PC-9 (cell line): ENCODE measurements around the gene DYNLT3. TPM values are rescaled to one million over a fixed set of nuclear protein-coding genes. Genes with fewer than 3 reads are reported as not detected.

Source experiments
- BruUV-seq: library from RNA; stranded (reverse); fragments of 400-500 nt; replicated peaks from 2 replicates; lab custom pipeline; 2021; lab: Mats Ljungman, UMichigan
- CTCF ChIA-PET: fragments of 300-600 bp; sonication (Branson Sonifier 250); formaldehyde crosslinking; loops from one replicate; lab custom pipeline; 2022; ENCODE audit warnings: antibody characterized with exemption; lab: Charles Lee
- POLR2A ChIA-PET: fragments of 300-600 bp; sonication (Branson Sonifier 250); formaldehyde crosslinking; loops from one replicate; lab custom pipeline; 2022; ENCODE audit warnings: antibody characterized with exemption; ENCODE audit not compliant: unreplicated experiment; lab: Charles Lee
- DNase-seq, 2 experiments: peaks; one replicate each; pipeline versions ENCODE4 v3.0.0 to v3.0.0-alpha.2; 2015 to 2022; ENCODE audit warnings: mixed read lengths in 1 of 2
- H2AFZ ChIP-seq: fragments of 200-600 bp; sonication (generic); 2 replicates; pipeline ENCODE4 v1.8.1; 2017; ENCODE audit warnings: antibody characterized with exemption
- H3F3A ChIP-seq: fragments of 200-600 bp; sonication (generic); 2 replicates; pipeline ENCODE4 v1.8.1; 2017; ENCODE audit warnings: antibody characterized with exemption, mild to moderate bottlenecking, low read depth; ENCODE audit not compliant: insufficient read depth
- H3K27ac ChIP-seq: fragments of 200-600 bp; sonication (generic); 2 replicates; pipeline ENCODE4 v1.6.1; 2016; ENCODE audit warnings: mixed run types
- H3K27me3 ChIP-seq: fragments of 200-600 bp; sonication (generic); 2 replicates; pipeline ENCODE4 v1.6.1; 2016; ENCODE audit warnings: low read depth, mixed run types; ENCODE audit not compliant: insufficient read depth
- H3K36me3 ChIP-seq: fragments of 200-600 bp; sonication (generic); 2 replicates; pipeline ENCODE4 v1.6.1; 2016; ENCODE audit warnings: low read depth, mixed run types
- H3K4me1 ChIP-seq: fragments of 200-600 bp; sonication (generic); replicated peaks from 2 replicates; pipeline ENCODE4 v1.6.1; 2016; ENCODE audit warnings: mixed run types; ENCODE audit not compliant: insufficient read depth
- H3K4me2 ChIP-seq: fragments of 200-600 bp; sonication (generic); 2 replicates; pipeline ENCODE4 v1.6.1; 2017; ENCODE audit warnings: mixed run types
- H3K4me3 ChIP-seq: fragments of 200-600 bp; sonication (generic); 2 replicates; pipeline ENCODE4 v1.6.1; 2016; ENCODE audit warnings: mixed run types
- H3K79me2 ChIP-seq: fragments of 200-600 bp; sonication (generic); 2 replicates; pipeline ENCODE4 v1.6.1; 2017; ENCODE audit warnings: low read depth, mixed run types
- H3K9me2 ChIP-seq: fragments of 200-600 bp; sonication (generic); 2 replicates; pipeline ENCODE4 v1.8.1; 2017; ENCODE audit warnings: mild to moderate bottlenecking; ENCODE audit not compliant: insufficient read depth
- H3K9me3 ChIP-seq: fragments of 200-600 bp; sonication (generic); 2 replicates; pipeline ENCODE4 v1.8.1; 2016; ENCODE audit warnings: low read depth; ENCODE audit not compliant: insufficient read depth
- H4K20me1 ChIP-seq: fragments of 200-600 bp; sonication (generic); 2 replicates; pipeline ENCODE4 v1.8.1; 2017; ENCODE audit not compliant: insufficient read depth
- CTCF ChIP-seq: fragments of 200-600 bp; sonication (generic); conservative IDR thresholded peaks from 2 replicates; pipeline ENCODE4 v1.6.1; 2017; ENCODE audit warnings: mixed run types, antibody characterized with exemption, mild to moderate bottlenecking, moderate library complexity
- EZH2 ChIP-seq: fragments of 200-600 bp; sonication (generic); IDR thresholded peaks from 2 replicates; pipeline ENCODE4 v1.8.0; 2017; ENCODE audit warnings: antibody characterized with exemption, low read depth
- intact Hi-C: fragments of 100-400 bp; cut with micrococcal nuclease; formaldehyde crosslinking; loops from one replicate; pipeline ENCODE4 v1.10.0; 2022; ENCODE audit not compliant: unreplicated experiment
- total RNA-seq: library from RNA; stranded (reverse); gene quantifications from 2 replicates; pipeline ENCODE4 v1.2.3, GENCODE V29; 2021

DYNLT3 gene
- total RNA-seq, 1 experiment from 2014 or later, result not detected

- Histone ChIP-seq H3K9me2 (no peaks in the 10 kb centered on the region), H2AFZ (no peak overlapping the region), H3K4me1 (no peaks in the 10 kb centered on the region), H3K9me3 (no peaks in the 10 kb centered on the region), H3F3A (no peaks in the 10 kb centered on the region), H3K4me2 (no peak overlapping the region), H3K36me3 (no peaks in the 10 kb centered on the region), H3K27ac (no peak overlapping the region), H3K27me3 (no peaks in the 10 kb centered on the region), H3K4me3 (no peak overlapping the region), H3K79me2 (no peaks in the 10 kb centered on the region), H4K20me1 (no peaks in the 10 kb centered on the region)
- no peak for DNase-seq
- no TSS peak for BruUV-seq
- POLR2A ChIA-PET, result no interaction called here
- CTCF ChIA-PET, result no interaction called here
- intact Hi-C loops, result no loop called here
- TF ChIP-seq CTCF (no peak), EZH2 (no peak)
Observed at GRCh38 chrX:37802028-37802427, 45.3 kb downstream of the DYNLT3 start.

GRCh38 chrX:37800717-37801116 is 46.7 kb downstream of the DYNLT3 start:
- POLR2A ChIA-PET, result no interaction called here

GRCh38 chrX:37799936-37800335 is 47.4 kb downstream of the DYNLT3 start:
- no TSS peak for BruUV-seq
- H3K4me2 ChIP-seq, result no peak overlapping the region
- H3K4me1 ChIP-seq, result no peaks in the 10 kb centered on the region
- POLR2A ChIA-PET, result no interaction called here
- no peaks in the 10 kb centered on the region for H3K79me2 ChIP-seq
- H3K27ac ChIP-seq, result no peak overlapping the region
- no peaks in the 10 kb centered on the region for H4K20me1 ChIP-seq
- H3K9me3 ChIP-seq, result no peaks in the 10 kb centered on the region
- no peaks in the 10 kb centered on the region for H3F3A ChIP-seq
- no peaks in the 10 kb centered on the region for H3K27me3 ChIP-seq
- H3K4me3 ChIP-seq, result no peak overlapping the region
- intact Hi-C loops, result no loop called here
- H2AFZ ChIP-seq, result no peak overlapping the region
- no peaks in the 10 kb centered on the region for H3K9me2 ChIP-seq
- no peak for TF ChIP-seq EZH2
- TF ChIP-seq CTCF, result no peak
- CTCF ChIA-PET, result no interaction called here
- H3K36me3 ChIP-seq, result no peaks in the 10 kb centered on the region
- no peak for DNase-seq

More at GRCh38 chrX:37800717-37801116, 46.7 kb downstream of the DYNLT3 start:
- H3K4me2 ChIP-seq, result no peak overlapping the region
- intact Hi-C loops, result no loop called here
- no peaks in the 10 kb centered on the region for H3K27me3 ChIP-seq
- no peak overlapping the region for H3K27ac ChIP-seq
- CTCF ChIA-PET, result no interaction called here
- H3K9me3 ChIP-seq, result no peaks in the 10 kb centered on the region
- H3K9me2 ChIP-seq, result no peaks in the 10 kb centered on the region
- H4K20me1 ChIP-seq, result no peaks in the 10 kb centered on the region
- no peak overlapping the region for H3K4me3 ChIP-seq
- no peaks in the 10 kb centered on the region for H3F3A ChIP-seq
- H3K4me1 ChIP-seq, result no peaks in the 10 kb centered on the region
- no peak for DNase-seq
- no TSS peak for BruUV-seq
- H3K36me3 ChIP-seq, result no peaks in the 10 kb centered on the region
- no peak overlapping the region for H2AFZ ChIP-seq
- TF ChIP-seq CTCF (no peak), EZH2 (no peak)
- H3K79me2 ChIP-seq, result no peaks in the 10 kb centered on the region
